OCI-LY1 (cell line): ENCODE results near the gene CAMK2A.

Source experiments
- H2AFZ ChIP-seq: fragments of 200-600 bp; sonication (generic), shearing (Covaris generic); 2 replicates; pipeline ENCODE4 v1.6.0; 2014; ENCODE audit warnings: antibody characterized with exemption, mild to moderate bottlenecking, low read length
- H3F3A ChIP-seq: fragments of 200-600 bp; sonication (generic), shearing (Covaris generic); 2 replicates; pipeline ENCODE4 v1.6.0; 2014; ENCODE audit warnings: mild to moderate bottlenecking, antibody characterized with exemption, low read length, moderate library complexity; ENCODE audit not compliant: insufficient read depth
- H3K27ac ChIP-seq: fragments of 200-600 bp; sonication (generic); 2 replicates; pipeline ENCODE4 v1.5.1; 2014; ENCODE audit warnings: low read length, mixed run types, mild to moderate bottlenecking, low read depth; ENCODE audit not compliant: poor library complexity, severe bottlenecking
- H3K27me3 ChIP-seq: fragments of 200-600 bp; sonication (generic); 2 replicates; pipeline ENCODE4 v1.6.0; 2014; ENCODE audit warnings: antibody characterized with exemption, mild to moderate bottlenecking, low read length, moderate library complexity; ENCODE audit not compliant: insufficient read depth
- H3K36me3 ChIP-seq: fragments of 200-600 bp; sonication (generic); 2 replicates; pipeline ENCODE4 v1.6.1; 2014; ENCODE audit warnings: mild to moderate bottlenecking, antibody characterized with exemption, low read length, moderate library complexity, mixed read lengths; ENCODE audit not compliant: insufficient read depth
- H3K4me1 ChIP-seq: fragments of 200-600 bp; sonication (generic); 2 replicates; pipeline ENCODE4 v1.5.1; 2014; ENCODE audit warnings: mild to moderate bottlenecking, low read length, moderate library complexity; ENCODE audit not compliant: insufficient read depth, severe bottlenecking
- H3K4me2 ChIP-seq: fragments of 200-600 bp; sonication (generic), shearing (Covaris generic); 2 replicates; pipeline ENCODE4 v1.6.1; 2014; ENCODE audit warnings: low read length
- H3K4me3 ChIP-seq: fragments of 200-600 bp; sonication (generic); 2 replicates; pipeline ENCODE4 v1.5.1; 2014; ENCODE audit warnings: low read length, low read depth, mild to moderate bottlenecking, mixed read lengths; ENCODE audit not compliant: poor library complexity, severe bottlenecking
- H3K79me2 ChIP-seq: fragments of 200-600 bp; shearing (Covaris generic); 2 replicates; pipeline ENCODE4 v1.6.1; 2016; ENCODE audit warnings: mixed run types, low read length, mixed read lengths; ENCODE audit not compliant: insufficient read depth
- H3K9ac ChIP-seq: fragments of 200-600 bp; sonication (generic), shearing (Covaris generic); 2 replicates; pipeline ENCODE4 v1.6.1; 2014; ENCODE audit warnings: mild to moderate bottlenecking, low read length, mixed read lengths
- H3K9me2 ChIP-seq: fragments of 200-600 bp; sonication (generic), shearing (Covaris generic); 2 replicates; pipeline ENCODE4 v1.6.1; 2014; ENCODE audit warnings: low read depth, mild to moderate bottlenecking, low read length, mixed read lengths
- H3K9me3 ChIP-seq: fragments of 200-600 bp; shearing (Covaris generic); 2 replicates; pipeline ENCODE4 v1.6.1; 2014; ENCODE audit warnings: low read length, mixed read lengths
- H4K20me1 ChIP-seq: fragments of 200-600 bp; sonication (generic), shearing (Covaris generic); 2 replicates; pipeline ENCODE4 v1.6.0; 2016; ENCODE audit warnings: mild to moderate bottlenecking, low read length; ENCODE audit not compliant: insufficient read depth
- CTCF ChIP-seq: fragments of 200-600 bp; sonication (generic), shearing (Covaris generic); IDR thresholded peaks from 2 replicates; pipeline ENCODE4 v1.5.1; 2017; ENCODE audit warnings: mild to moderate bottlenecking, antibody characterized with exemption, low read length, moderate library complexity, mixed read lengths
- EZH2 ChIP-seq: fragments of 200-600 bp; sonication (generic), shearing (Covaris generic); IDR thresholded peaks from 2 replicates; pipeline ENCODE4 v1.8.0; 2017; ENCODE audit warnings: borderline replicate concordance, mixed run types, mild to moderate bottlenecking, antibody characterized with exemption, low read length, moderate library complexity, mixed read lengths

Gene CAMK2A

GRCh38 chr5:150311015-150311692, 21.6 kb upstream of the CAMK2A start:
- H3K4me1 ChIP-seq: no peaks in the 10 kb centered on the region
- no peaks in the 10 kb centered on the region for H3K79me2 ChIP-seq
- H3K4me2 ChIP-seq: no peak overlapping the region
- H3K9me3 ChIP-seq: no peaks in the 10 kb centered on the region
- no peaks in the 10 kb centered on the region for H4K20me1 ChIP-seq
- no peaks in the 10 kb centered on the region for H3K9me2 ChIP-seq
- H3F3A ChIP-seq: no peaks in the 10 kb centered on the region
- no peak overlapping the region for H3K9ac ChIP-seq
- H3K4me3 ChIP-seq: no peak overlapping the region
- TF ChIP-seq EZH2: no peak
- TF ChIP-seq CTCF: no peak
- H2AFZ ChIP-seq: no peak overlapping the region
- no peaks in the 10 kb centered on the region for H3K36me3 ChIP-seq
- H3K27me3 ChIP-seq: no peaks in the 10 kb centered on the region
- no peak overlapping the region for H3K27ac ChIP-seq

- H3K4me2 ChIP-seq: no peak overlapping the region
- no peaks in the 10 kb centered on the region for H3K4me1 ChIP-seq
- H4K20me1 ChIP-seq: no peaks in the 10 kb centered on the region
These were observed 20.7 kb upstream of the CAMK2A start for GRCh38 chr5:150310246-150310645.

GRCh38 chr5:150309886-150310239, 20.3 kb upstream of the CAMK2A start:
- no peak overlapping the region for H3K9ac ChIP-seq
- H3K36me3 ChIP-seq: no peaks in the 10 kb centered on the region
- no peaks in the 10 kb centered on the region for H3K79me2 ChIP-seq
- TF ChIP-seq CTCF (no peak), EZH2 (no peak)
- H3K27ac ChIP-seq: no peak overlapping the region
- H2AFZ ChIP-seq: no peak overlapping the region
- no peaks in the 10 kb centered on the region for H3K27me3 ChIP-seq
- H3K9me3 ChIP-seq: no peaks in the 10 kb centered on the region
- H3K9me2 ChIP-seq: no peaks in the 10 kb centered on the region
- H3F3A ChIP-seq: no peaks in the 10 kb centered on the region
- H3K4me2 ChIP-seq: no peak overlapping the region
- H4K20me1 ChIP-seq: no peaks in the 10 kb centered on the region
- no peaks in the 10 kb centered on the region for H3K4me1 ChIP-seq
- H3K4me3 ChIP-seq: no peak overlapping the region

More at GRCh38 chr5:150310246-150310645, 20.7 kb upstream of the CAMK2A start:
- H3K9ac ChIP-seq: no peak overlapping the region
- no peak overlapping the region for H2AFZ ChIP-seq
- TF ChIP-seq CTCF: no peak
- no peak for TF ChIP-seq EZH2
- no peaks in the 10 kb centered on the region for H3K36me3 ChIP-seq
- no peak overlapping the region for H3K27ac ChIP-seq
- H3K9me2 ChIP-seq: no peaks in the 10 kb centered on the region
- no peaks in the 10 kb centered on the region for H3K27me3 ChIP-seq
- H3K79me2 ChIP-seq: no peaks in the 10 kb centered on the region
- no peaks in the 10 kb centered on the region for H3K9me3 ChIP-seq
- H3F3A ChIP-seq: no peaks in the 10 kb centered on the region
- no peak overlapping the region for H3K4me3 ChIP-seq
